Body of pancreas (tissue), 4 donors: ENCODE measurements around the gene MYH14. TPM values are rescaled to one million over a fixed set of nuclear protein-coding genes. Genes with fewer than 3 reads are reported as not detected.

ENCODE experiments used
- ATAC-seq: fragments of 150-250 bp; one replicate; pipeline ENCODE4 v1.9.1; 2016
- DNase-seq, 4 donors: peaks; one replicate each; pipeline ENCODE4 v3.0.0-alpha.2; 2019
- H3K27ac ChIP-seq, 4 donors: fragments of 200-600 bp; sonication (generic); 1 replicate in 3 of 4; 2 replicates in 1 of 4; pipeline versions ENCODE4 v1.5.1 to v1.6.1; 2016 to 2019; ENCODE audit warnings: mild to moderate bottlenecking in 1 of 4, mixed read lengths in 1 of 4, moderate library complexity in 1 of 4
- H3K27me3 ChIP-seq, 2 donors: fragments of 200-600 bp; sonication (generic); one replicate each; pipeline ENCODE4 v1.6.0; 2016; ENCODE audit warnings: mild to moderate bottlenecking in 1 of 2
- H3K36me3 ChIP-seq, 2 donors: fragments of 200-600 bp; sonication (generic); replicated peaks in 1 of 2; 2 replicates each; pipeline ENCODE4 v1.5.1; 2016; ENCODE audit warnings: low read depth in 2 of 2; ENCODE audit not compliant: insufficient read depth in 1 of 2
- H3K4me1 ChIP-seq: fragments of 200-600 bp; sonication (generic); one replicate; pipeline ENCODE4 v1.6.0; 2016
- H3K4me3 ChIP-seq, 2 donors: fragments of 200-600 bp; sonication (generic); 1 replicate in 1 of 2; 2 replicates in 1 of 2; pipeline ENCODE4 v1.5.1; 2016 to 2019
- H3K9me3 ChIP-seq, 3 donors: fragments of 200-600 bp; sonication (generic); 1 replicate in 2 of 3; 2 replicates in 1 of 3; pipeline ENCODE4 v1.5.1; 2016
- CTCF ChIP-seq, 7 experiments: fragments of 450-650 bp in 4 of 7; fragments of 200-600 bp in 3 of 7; sonication (generic) in 3 of 7; IDR thresholded peaks; one replicate each; pipeline ENCODE4 v1.5.1; 2016 to 2019; ENCODE audit warnings: antibody characterized with exemption in 7 of 7
- POLR2A ChIP-seq, 3 donors: fragments of 450-650 bp; IDR thresholded peaks; one replicate each; pipeline ENCODE4 v1.6.1; 2016; ENCODE audit warnings: antibody characterized with exemption in 3 of 3, mild to moderate bottlenecking in 2 of 3
- WGBS, 2 donors: methylation state at CpG; one replicate each; pipeline ENCODE4 v1.1.5; 2017; 5-methylcytosine and 5-hydroxymethylcytosine counted together
- intact Hi-C: fragments of 100-400 bp; cut with DNase I; formaldehyde crosslinking; loops from one replicate; pipeline ENCODE4 v1.15.1; 2023
- total RNA-seq, 2 donors: library from RNA; depleted of rRNA; stranded (reverse); fragments of >200 nt; gene quantifications; one replicate each; pipeline ENCODE4 v1.1.0, GENCODE V29; 2016

Gene MYH14
- total RNA-seq, 2 donors from 2014 or later, result 40.9 to 61.2 TPM

- 2 to 9% methylated on average over 11 to 46 of the region's 48 CpGs for WGBS, 2 donors
- ATAC-seq, result peak; percentile 31
- no peak overlapping the region for H3K27ac ChIP-seq
- H3K27me3 ChIP-seq, result no peaks in the 10 kb centered on the region
- H3K9me3 ChIP-seq, result no peaks in the 10 kb centered on the region
- peak; percentile 80 to 85 (median 82) for DNase-seq
- peaks cover 43% of the 10 kb centered on the region for H3K4me1 ChIP-seq
- no peak overlapping the region for H3K4me3 ChIP-seq
- intact Hi-C loops, result no loop called here
- TF ChIP-seq CTCF (IDR thresholded peaks at IDR 0.05) (no peak), POLR2A (IDR thresholded peaks at IDR 0.05) (no peak)
- H3K36me3 ChIP-seq, result no peaks in the 10 kb centered on the region
These were observed 122.1 kb downstream of the MYH14 start for GRCh38 chr19:50325310-50326100.

- Histone ChIP-seq H3K4me3 (no peak overlapping the region), H3K9me3 (no peaks in the 10 kb centered on the region), H3K27ac (no peak overlapping the region), H3K4me1 (peaks cover 50% of the 10 kb centered on the region), H3K27me3 (no peaks in the 10 kb centered on the region), H3K36me3 (no peaks in the 10 kb centered on the region)
- ATAC-seq, result no peak
- intact Hi-C loops, result no loop called here
- WGBS, 2 donors, result 6 to 10% methylated on average over 17 to 26 of the region's 26 CpGs
- no peak for DNase-seq
- TF ChIP-seq POLR2A (IDR thresholded peaks at IDR 0.05) (no peak), CTCF (IDR thresholded peaks at IDR 0.05) (no peak)
These were observed 122.8 kb downstream of the MYH14 start for GRCh38 chr19:50326101-50326664.

GRCh38 chr19:50327013-50327412 lies 123.6 kb downstream of the MYH14 start:
- TF ChIP-seq POLR2A (IDR thresholded peaks at IDR 0.05), result no peak
- TF ChIP-seq CTCF (IDR thresholded peaks at IDR 0.05), result no peak
- DNase-seq (no peak), ATAC-seq (no peak)
- intact Hi-C loops, result no loop called here
- H3K4me1 ChIP-seq, result peaks cover 59% of the 10 kb centered on the region
- H3K27me3 ChIP-seq, result no peaks in the 10 kb centered on the region
- H3K36me3 ChIP-seq, result no peaks in the 10 kb centered on the region
- 51% methylated on average over 3 to 4 of the region's 4 CpGs for WGBS, 2 donors
- H3K27ac ChIP-seq, result no peak overlapping the region
- H3K4me3 ChIP-seq, result no peak overlapping the region
- H3K9me3 ChIP-seq, result no peaks in the 10 kb centered on the region

GRCh38 chr19:50327461-50328223 lies 124.2 kb downstream of the MYH14 start:
- Histone ChIP-seq H3K36me3 (no peaks in the 10 kb centered on the region), H3K9me3 (no peaks in the 10 kb centered on the region), H3K4me1 (peaks cover 65% of the 10 kb centered on the region), H3K27me3 (no peaks in the 10 kb centered on the region), H3K27ac (no peak overlapping the region), H3K4me3 (no peak overlapping the region)
- DNase-seq, result no peak
- 37 to 42% methylated on average over 14 to 15 of the region's 20 CpGs for WGBS, 2 donors
- TF ChIP-seq POLR2A (IDR thresholded peaks at IDR 0.05), result no peak
- no peak for TF ChIP-seq CTCF (IDR thresholded peaks at IDR 0.05)
- intact Hi-C loops, result no loop called here
- no peak for ATAC-seq
